Lower leg skin (tissue), 3 donors: ENCODE results near the gene LTBP4.

Source experiments
- CTCF ChIP-seq, 3 donors: fragments of 450-650 bp; IDR thresholded peaks; one replicate each; pipeline ENCODE4 v1.5.1; 2016; ENCODE audit warnings: antibody characterized with exemption in 3 of 3, mild to moderate bottlenecking in 3 of 3, moderate library complexity in 2 of 3
- POLR2A ChIP-seq, 2 donors: fragments of 450-650 bp; IDR thresholded peaks; one replicate each; pipeline ENCODE4 v1.6.1; 2016 to 2017; ENCODE audit warnings: antibody characterized with exemption in 2 of 2, mild to moderate bottlenecking in 1 of 2, moderate library complexity in 1 of 2

GRCh38 chr19:40570313-40571004 lies 30.7 kb upstream of the LTBP4 start:
- TF ChIP-seq CTCF (IDR thresholded peaks at IDR 0.05) (no peak), POLR2A (IDR thresholded peaks at IDR 0.05) (no peak)
